Activated T-cell treated with anti-CD3 and anti-CD28 coated beads for 1 hour (primary cell): ENCODE data around the gene MARK3.

Experiments
- DNase-seq: peaks from one replicate; pipeline ENCODE4 v3.0.0-alpha.2; 2020; ENCODE audit warnings: low read depth

The MARK3 gene

GRCh38 chr14:103442288-103442687, 57.1 kb downstream of the MARK3 start:
- no peak for DNase-seq

GRCh38 chr14:103443111-103443510, 57.9 kb downstream of the MARK3 start:
- no peak for DNase-seq

- DNase-seq: no peak
Measured at GRCh38 chr14:103444837-103445524, 59.8 kb downstream of the MARK3 start.

- no peak for DNase-seq
Measured at GRCh38 chr14:103445806-103446205, 60.6 kb downstream of the MARK3 start.

- DNase-seq: no peak
Measured at GRCh38 chr14:103448097-103448496, 62.9 kb downstream of the MARK3 start.

GRCh38 chr14:103449634-103450161, 64.5 kb downstream of the MARK3 start:
- no peak for DNase-seq

GRCh38 chr14:103450416-103450815, 65.2 kb downstream of the MARK3 start:
- no peak for DNase-seq

GRCh38 chr14:103451401-103451800, 66.2 kb downstream of the MARK3 start:
- DNase-seq: no peak

GRCh38 chr14:103453791-103454190, 68.6 kb downstream of the MARK3 start:
- no peak for DNase-seq

GRCh38 chr14:103456167-103456835, 71.1 kb downstream of the MARK3 start:
- DNase-seq: no peak

GRCh38 chr14:103460415-103460814, 75.2 kb downstream of the MARK3 start:
- no peak for DNase-seq

GRCh38 chr14:103463149-103463548, 77.9 kb downstream of the MARK3 start:
- DNase-seq: no peak

- DNase-seq: no peak
Measured at GRCh38 chr14:103463851-103464250, 78.6 kb downstream of the MARK3 start.

GRCh38 chr14:103472939-103473338, 87.7 kb downstream of the MARK3 start:
- no peak for DNase-seq

GRCh38 chr14:103474893-103475292, 89.7 kb downstream of the MARK3 start:
- DNase-seq: no peak

GRCh38 chr14:103476065-103476464, 90.8 kb downstream of the MARK3 start:
- DNase-seq: no peak

- DNase-seq: no peak
Measured at GRCh38 chr14:103476631-103477030, 91.4 kb downstream of the MARK3 start.

GRCh38 chr14:103480595-103480994, 95.4 kb downstream of the MARK3 start:
- no peak for DNase-seq

GRCh38 chr14:103483600-103483999, 98.4 kb downstream of the MARK3 start:
- DNase-seq: no peak

GRCh38 chr14:103485504-103485903, 100.3 kb downstream of the MARK3 start:
- no peak for DNase-seq

GRCh38 chr14:103488071-103488470, 102.9 kb downstream of the MARK3 start:
- no peak for DNase-seq

- no peak for DNase-seq
Measured at GRCh38 chr14:103488960-103489359, 103.7 kb downstream of the MARK3 start.

GRCh38 chr14:103489621-103490020, 104.4 kb downstream of the MARK3 start:
- DNase-seq: no peak

- DNase-seq: no peak
Measured at GRCh38 chr14:103491691-103492090, 106.5 kb downstream of the MARK3 start.
